ENCODE results near the gene ZNF583.

Gene ZNF583

DNA sequence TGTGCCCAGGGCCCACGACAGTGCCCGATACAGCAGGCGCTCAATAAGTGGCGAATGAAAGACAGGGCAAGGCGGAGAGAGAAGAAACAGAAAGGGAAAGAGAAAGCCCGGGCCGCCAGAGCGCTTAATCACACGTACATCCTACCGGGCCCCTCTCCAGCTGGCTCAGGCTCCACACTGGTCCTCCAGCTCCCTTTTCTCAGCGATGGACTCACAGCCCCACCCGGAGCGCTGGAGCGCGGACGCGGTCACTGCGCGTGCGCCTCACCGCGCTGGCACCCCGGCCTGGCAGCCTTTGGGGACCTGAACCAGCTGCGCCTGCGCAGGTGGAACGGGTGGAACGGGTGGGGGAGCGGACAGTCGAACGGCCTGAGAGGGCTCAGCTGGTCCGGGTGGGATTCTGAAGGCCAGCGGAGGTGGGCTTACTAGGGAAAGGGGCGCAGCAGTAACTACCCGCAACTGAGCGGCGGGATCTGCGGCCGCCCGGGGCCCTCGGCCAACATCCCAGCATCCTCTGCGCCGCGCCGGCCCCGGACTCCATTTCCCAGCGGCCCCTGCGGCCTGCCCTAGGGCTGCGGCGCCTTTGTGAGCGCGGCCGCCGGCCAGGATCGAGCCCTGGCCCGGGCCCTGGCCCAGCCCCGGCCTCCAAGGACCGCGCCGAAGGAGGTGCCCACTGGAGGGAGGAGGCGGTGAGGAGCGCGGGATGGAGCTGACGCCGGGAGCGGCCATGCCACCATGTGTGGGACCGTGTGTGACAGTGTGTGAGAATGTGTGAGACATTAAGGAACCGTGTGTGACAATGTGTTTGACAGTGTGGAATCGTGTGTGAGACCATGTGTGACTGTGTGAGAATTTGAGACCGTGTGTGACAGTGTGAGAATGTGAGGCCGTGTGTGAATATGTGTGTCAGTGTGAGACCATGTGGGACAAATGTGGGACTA, at the start of gene ZNF583:
TSS of gene ZNF583 (plus strand) at position 569 of the 941 bp plus-strand sequence. CDS start 2,783 bp downstream, outside the sequence.
- no peak for DNase-seq (ENCODE audit: low spot score)

GRCh38 chr19:56355517-56355916, 48.6 kb upstream of the ZNF583 start:
- DNase-seq (ENCODE audit: low spot score) = no peak

- no peak for DNase-seq (ENCODE audit: low spot score)
Measured at GRCh38 chr19:56356944-56357343, 47.2 kb upstream of the ZNF583 start.

DNA sequence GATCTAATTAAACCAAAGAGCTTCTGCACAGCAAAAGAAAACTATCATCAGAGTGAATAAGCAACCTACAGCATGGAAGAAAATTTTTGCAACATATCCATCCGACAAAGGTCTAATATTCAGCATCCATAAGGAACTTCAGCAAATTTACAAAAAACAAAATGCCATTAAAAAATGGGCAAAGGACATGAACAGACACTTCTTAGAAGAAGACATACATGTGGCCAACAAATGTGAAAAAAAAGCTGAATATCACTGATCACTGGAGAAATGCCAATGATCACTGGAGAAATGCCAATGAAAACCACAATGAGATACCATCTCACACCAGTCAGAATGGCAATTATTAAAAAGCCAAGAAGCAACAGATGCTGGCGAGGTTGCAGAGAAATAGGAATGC, 43.3 kb upstream of the ZNF583 start:
- no peak for DNase-seq (ENCODE audit: low spot score)

- no peak for DNase-seq (ENCODE audit: low spot score)
Measured at GRCh38 chr19:56367829-56368711, 36.1 kb upstream of the ZNF583 start.

DNA sequence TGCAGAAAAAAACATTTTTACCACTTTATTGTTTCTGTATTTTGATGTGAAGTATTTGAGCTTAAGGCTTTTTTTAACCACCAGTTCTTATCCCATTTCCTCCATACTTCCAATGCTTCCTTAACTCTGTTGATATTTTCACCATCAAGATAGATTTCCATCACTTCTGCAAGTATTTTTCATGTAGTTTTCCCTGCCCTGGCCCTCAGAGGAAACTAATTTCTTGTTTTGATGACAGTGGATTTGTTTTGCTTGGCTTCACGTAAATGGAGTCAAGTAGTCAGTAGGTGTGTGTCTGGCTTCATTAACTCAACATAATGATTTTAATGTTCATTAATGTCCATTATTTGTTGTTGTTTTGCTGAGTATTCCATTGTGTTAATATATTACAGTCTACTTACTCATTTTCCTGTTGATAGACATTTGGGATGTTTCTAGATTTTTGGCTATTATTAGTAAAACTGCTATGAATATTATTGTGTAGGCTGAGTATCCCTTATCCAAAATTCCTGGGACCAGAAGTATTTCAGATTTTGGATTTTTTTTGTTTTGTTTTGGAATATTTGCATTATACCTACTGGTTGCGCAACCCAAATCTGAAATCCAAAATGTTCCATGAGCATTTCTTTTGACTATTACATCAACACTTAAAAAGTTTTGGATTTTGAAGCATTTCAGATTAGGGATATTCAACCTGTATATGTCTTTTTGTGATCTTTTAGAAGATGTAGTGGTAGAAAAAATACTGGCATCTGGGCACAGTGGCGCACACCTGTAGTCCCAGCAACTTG, 34.1 kb upstream of the ZNF583 start:
- DNase-seq (ENCODE audit: low spot score) = no peak

DNA sequence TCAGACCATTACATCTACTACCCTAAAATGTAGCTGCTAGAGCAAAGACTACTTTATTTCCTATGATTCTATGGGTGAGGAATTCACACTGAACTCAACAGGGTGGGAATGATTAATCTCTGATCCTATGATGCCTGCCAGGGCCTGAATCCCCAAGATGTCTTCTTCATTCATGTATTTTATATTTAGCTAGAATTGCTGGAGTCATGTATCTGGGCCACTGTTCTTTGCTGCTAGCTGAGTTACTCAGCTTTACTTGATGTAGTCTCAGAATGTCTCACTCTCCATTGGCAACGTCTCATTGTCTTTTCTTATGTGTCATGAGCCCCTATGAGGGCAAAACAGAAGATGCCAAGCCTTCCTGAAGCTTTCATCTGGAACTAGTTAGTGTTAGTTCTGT, 31.9 kb upstream of the ZNF583 start:
- no peak for DNase-seq (ENCODE audit: low spot score)

GRCh38 chr19:56377105-56377924, 26.8 kb upstream of the ZNF583 start:
- DNase-seq (ENCODE audit: low spot score) = no peak

DNA sequence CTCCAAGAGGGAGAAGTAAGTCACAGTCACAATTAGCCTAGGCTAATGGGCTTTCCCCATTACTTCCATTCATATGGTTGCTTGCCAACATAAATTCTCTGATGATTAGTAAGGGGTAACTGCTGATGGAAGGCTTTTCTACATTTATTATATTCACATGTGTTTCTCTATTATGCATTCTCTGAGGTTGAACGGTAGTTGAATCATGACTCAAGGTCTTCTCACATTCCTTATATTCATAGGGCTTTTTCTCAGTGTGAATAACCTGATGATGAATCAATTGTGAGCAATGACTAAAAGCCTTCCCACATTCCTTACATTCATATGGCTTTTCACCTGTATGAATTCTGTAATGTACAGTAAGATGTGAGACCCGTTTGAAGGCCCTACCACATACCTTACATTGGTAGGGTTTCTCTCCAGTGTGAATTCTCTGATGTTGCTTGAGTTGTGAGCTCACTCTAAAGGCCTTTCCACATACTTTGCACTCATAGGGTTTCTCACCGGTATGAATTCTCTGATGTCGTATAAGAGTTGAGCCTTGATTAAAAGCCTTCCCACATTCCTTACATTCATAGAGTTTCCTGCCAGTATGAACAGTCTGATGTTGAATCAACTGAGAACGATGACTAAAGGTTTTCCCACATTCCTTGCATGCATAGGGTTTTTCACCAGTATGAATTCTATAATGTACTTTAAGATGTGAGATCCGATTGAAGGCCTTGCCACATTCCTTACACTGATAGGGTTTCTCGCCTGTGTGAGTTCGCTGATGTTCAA, 20.1 kb upstream of the ZNF583 start:
- DNase-seq (ENCODE audit: low spot score) = no peak

DNA sequence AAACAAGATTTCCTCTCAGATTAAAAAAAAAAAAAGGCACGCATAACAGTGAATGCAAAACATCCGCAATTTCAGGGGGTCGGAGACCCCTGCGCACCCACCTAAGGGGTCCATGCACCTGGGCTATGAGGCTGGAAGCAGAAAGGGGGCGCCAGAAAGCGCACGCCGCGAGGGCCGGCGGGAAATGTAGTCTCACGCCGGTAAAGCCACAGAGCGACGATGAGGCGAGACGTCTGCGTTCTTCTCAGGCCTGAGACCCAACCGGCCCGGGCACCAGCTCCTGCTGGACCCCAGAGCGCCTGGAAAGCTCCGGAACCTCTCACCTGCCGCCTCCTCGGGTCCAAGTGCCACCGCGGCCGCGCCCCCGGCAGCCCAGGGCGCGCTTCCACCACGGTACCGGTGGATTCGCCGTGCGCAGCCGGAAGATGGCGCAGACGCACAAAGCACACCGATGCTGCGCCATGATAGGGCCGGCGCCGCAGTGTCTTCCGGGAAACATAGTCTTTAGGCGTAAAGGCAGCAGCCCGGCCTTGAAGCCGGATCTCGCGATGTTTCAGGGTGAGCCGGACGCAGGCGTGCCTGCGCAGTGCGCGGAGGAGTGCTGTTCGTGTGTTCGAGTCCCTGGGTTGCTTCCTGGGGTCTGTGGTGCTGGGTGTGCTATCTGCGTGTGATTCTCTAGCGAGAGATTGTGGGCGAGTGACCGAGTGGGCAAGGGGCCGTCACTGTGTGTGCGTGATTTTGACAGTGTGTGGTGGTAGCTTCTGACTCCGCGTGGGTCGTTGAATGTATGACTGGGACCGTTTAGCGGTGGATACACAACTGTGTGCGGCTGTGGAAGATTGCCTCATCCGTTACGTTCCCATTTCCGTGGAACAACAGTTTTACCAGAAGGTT, 10.8 kb upstream of the ZNF583 start, which contains the start of gene ZNF582:
TSS of gene ZNF582 (minus strand) at position 416 of the 894 bp plus-strand sequence. CDS start 1,782 bp downstream, outside the sequence.
- DNase-seq (ENCODE audit: low spot score) = no peak

- no peak for DNase-seq (ENCODE audit: low spot score)
Measured at GRCh38 chr19:56398809-56399208, 5.3 kb upstream of the ZNF583 start.

- DNase-seq (ENCODE audit: low spot score) = no peak
Measured at GRCh38 chr19:56400485-56400884, 3.6 kb upstream of the ZNF583 start.

DNA sequence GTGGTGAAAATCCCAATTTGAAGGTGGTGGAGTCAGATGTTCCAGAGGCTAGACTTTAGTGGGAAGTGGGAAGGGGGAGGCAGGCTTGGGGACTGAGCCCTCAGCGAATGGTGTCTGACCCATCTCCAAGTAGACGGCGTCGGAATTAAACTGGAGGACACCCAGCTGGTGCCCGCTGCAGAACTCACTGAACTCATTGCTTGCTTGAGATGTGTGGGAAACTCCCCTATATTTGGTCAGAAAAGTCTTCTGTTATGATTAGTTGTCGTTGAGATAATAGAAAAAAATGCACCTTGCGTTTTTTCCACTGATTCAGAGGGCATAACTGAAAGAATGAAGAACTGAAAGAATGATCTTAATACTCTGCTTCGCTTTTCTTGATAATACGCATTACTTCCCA, 871 bp upstream of the ZNF583 start:
- no peak for DNase-seq (ENCODE audit: low spot score)

- DNase-seq (ENCODE audit: low spot score) = no peak
Measured at GRCh38 chr19:56404705-56405056, 549 bp downstream of the ZNF583 start.

- DNase-seq (ENCODE audit: low spot score) = no peak
Measured at GRCh38 chr19:56405062-56405461, 930 bp downstream of the ZNF583 start.

DNA sequence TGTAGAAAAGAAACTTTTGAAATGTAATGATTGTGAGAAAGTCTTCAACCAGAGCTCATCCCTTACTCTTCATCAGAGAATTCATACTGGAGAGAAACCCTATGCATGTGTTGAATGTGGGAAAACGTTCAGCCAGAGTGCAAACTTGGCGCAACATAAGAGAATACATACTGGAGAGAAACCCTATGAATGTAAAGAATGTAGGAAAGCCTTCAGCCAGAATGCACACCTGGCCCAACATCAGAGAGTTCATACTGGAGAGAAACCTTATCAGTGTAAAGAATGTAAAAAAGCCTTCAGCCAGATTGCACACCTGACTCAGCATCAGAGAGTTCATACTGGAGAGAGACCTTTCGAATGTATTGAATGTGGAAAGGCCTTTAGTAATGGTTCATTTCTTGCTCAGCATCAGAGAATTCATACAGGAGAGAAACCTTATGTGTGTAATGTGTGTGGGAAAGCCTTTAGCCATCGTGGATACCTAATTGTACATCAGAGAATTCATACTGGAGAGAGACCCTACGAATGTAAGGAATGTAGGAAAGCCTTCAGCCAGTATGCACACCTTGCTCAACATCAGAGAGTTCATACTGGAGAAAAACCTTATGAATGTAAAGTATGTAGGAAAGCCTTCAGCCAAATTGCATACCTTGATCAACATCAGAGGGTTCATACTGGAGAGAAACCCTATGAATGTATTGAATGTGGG, 19.3 kb downstream of the ZNF583 start:
- DNase-seq (ENCODE audit: low spot score) = no peak

GRCh38 chr19:56423985-56424353, 19.8 kb downstream of the ZNF583 start:
- no peak for DNase-seq (ENCODE audit: low spot score)

DNA sequence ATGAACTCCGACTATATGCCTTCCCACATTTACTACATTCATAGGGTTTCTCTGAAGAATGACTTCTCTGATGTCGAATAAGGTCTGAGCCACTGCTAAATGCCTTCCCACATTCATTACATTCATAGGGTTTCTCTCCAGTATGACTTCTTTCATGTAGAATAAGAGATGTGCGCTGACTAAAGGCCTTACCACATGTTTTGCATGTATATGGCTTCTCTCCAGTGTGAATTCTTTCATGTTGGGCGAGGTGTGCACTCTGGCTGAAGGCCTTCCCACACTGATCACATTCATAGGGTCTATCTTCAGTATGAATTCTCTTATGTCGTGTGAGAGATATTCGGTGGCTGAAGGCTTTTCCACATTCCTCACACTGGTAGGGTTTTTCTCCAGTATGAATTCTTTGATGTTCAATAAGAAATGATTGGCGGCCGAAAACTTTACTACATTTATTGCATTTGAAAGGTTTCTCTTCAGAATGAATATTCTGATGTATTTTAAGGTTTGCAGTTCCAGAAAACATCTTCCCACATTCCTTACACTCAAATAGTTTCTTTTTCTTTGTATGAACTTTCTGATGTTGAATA, 37.2 kb downstream of the ZNF583 start:
- DNase-seq (ENCODE audit: low spot score) = no peak
